Neural progenitor cell (in vitro differentiated cells): Measurements from ENCODE around the gene NOP53. TPM values are rescaled to one million over a fixed set of nuclear protein-coding genes. Genes with fewer than 3 reads are reported as not detected.
A peak's percentile ranks its signal among the peaks of the same experiment; 100 is the strongest.

ENCODE experiments used
- DNase-seq: peaks from one replicate; pipeline ENCODE4 v3.0.0-alpha.2; 2016; ENCODE audit warnings: low spot score
- H2AFZ ChIP-seq: fragments of 200-600 bp; sonication (generic); replicated peaks from 2 replicates; pipeline ENCODE4 v1.6.1; 2016; ENCODE audit warnings: antibody characterized with exemption
- H3F3A ChIP-seq: fragments of 200-600 bp; sonication (generic); 2 replicates; pipeline ENCODE4 v1.6.1; 2016; ENCODE audit warnings: antibody characterized with exemption, low read depth
- H3K27ac ChIP-seq: fragments of 200-600 bp; sonication (generic); 2 replicates; pipeline ENCODE4 v1.5.1; 2016; ENCODE audit warnings: mild to moderate bottlenecking
- H3K27me3 ChIP-seq: fragments of 200-600 bp; sonication (generic); 2 replicates; pipeline ENCODE4 v1.6.1; 2016; ENCODE audit warnings: mild to moderate bottlenecking, moderate library complexity
- H3K36me3 ChIP-seq: fragments of 200-600 bp; sonication (generic); 2 replicates; pipeline ENCODE4 v1.5.1; 2016
- H3K4me1 ChIP-seq: fragments of 200-600 bp; sonication (generic); 2 replicates; pipeline ENCODE4 v1.6.1; 2016; ENCODE audit warnings: mixed run types
- H3K4me2 ChIP-seq: fragments of 200-600 bp; sonication (generic); 2 replicates; pipeline ENCODE4 v1.6.1; 2016
- H3K4me3 ChIP-seq: fragments of 200-600 bp; sonication (generic); 2 replicates; pipeline ENCODE4 v1.5.1; 2016
- H3K79me2 ChIP-seq: fragments of 200-600 bp; sonication (generic); 2 replicates; pipeline ENCODE4 v1.6.1; 2016; ENCODE audit warnings: low read depth
- H3K9ac ChIP-seq: fragments of 200-600 bp; sonication (generic); 2 replicates; pipeline ENCODE4 v1.6.1; 2016
- H3K9me3 ChIP-seq: fragments of 200-600 bp; sonication (generic); 2 replicates; pipeline ENCODE4 v1.5.1; 2016; ENCODE audit warnings: low read depth
- H4K20me1 ChIP-seq: fragments of 200-600 bp; sonication (generic); 2 replicates; pipeline ENCODE4 v1.6.1; 2016; ENCODE audit warnings: low read depth
- H3K27ac Mint-ChIP-seq: 3 replicates; pipeline ENCODE4 v1.8.0; 2021; ENCODE audit warnings: mixed read lengths
- H3K27me3 Mint-ChIP-seq: 2 replicates; pipeline ENCODE4 v1.8.0; 2022; ENCODE audit warnings: low read depth, mild to moderate bottlenecking, inconsistent platforms, moderate library complexity, mixed read lengths; ENCODE audit not compliant: insufficient read depth
- H3K36me3 Mint-ChIP-seq: 3 replicates; pipeline ENCODE4 v1.8.0; 2021; ENCODE audit warnings: mixed read lengths
- H3K4me1 Mint-ChIP-seq: 3 replicates; pipeline ENCODE4 v1.8.0; 2021; ENCODE audit warnings: mixed read lengths
- H3K4me3 Mint-ChIP-seq: 3 replicates; pipeline ENCODE4 v1.8.0; 2021; ENCODE audit warnings: mild to moderate bottlenecking, moderate library complexity, mixed read lengths
- H3K9me3 Mint-ChIP-seq: 3 replicates; pipeline ENCODE4 v1.8.0; 2020; ENCODE audit warnings: mixed read lengths
- EZH2 ChIP-seq: fragments of 200-600 bp; sonication (generic); IDR thresholded peaks from 2 replicates; pipeline ENCODE4 v1.6.1; 2017; ENCODE audit warnings: antibody characterized with exemption, mild to moderate bottlenecking, moderate library complexity
- EZH2phosphoT487 ChIP-seq: fragments of 200-600 bp; sonication (generic); IDR thresholded peaks from 2 replicates; pipeline ENCODE4 v1.6.1; 2017; ENCODE audit warnings: antibody characterized with exemption
- total RNA-seq: library from RNA; depleted of rRNA; stranded (reverse); fragments of >200 nt; gene quantifications from 2 replicates; pipeline ENCODE4 v1.2.3, GENCODE V29; 2015; ENCODE audit warnings: low replicate concordance
- TF ChIP-seq, protein P1 (sequence below): fragments of 200-600 bp; sonication (generic); IDR thresholded peaks from 2 replicates; pipeline ENCODE4 v1.5.1; 2017; ENCODE audit warnings: antibody characterized with exemption, mild to moderate bottlenecking

Gene NOP53
- total RNA-seq, 1 donor from 2014 or later = 101 TPM

- H3K27ac ChIP-seq = no peak overlapping the region
- Mint-ChIP-seq H3K36me3 (peaks cover 4% of the 10 kb centered on the region), H3K4me3 (no peak overlapping the region), H3K4me1 (peaks cover 2% of the 10 kb centered on the region), H3K27ac (no peak overlapping the region), H3K9me3 (no peaks in the 10 kb centered on the region), H3K27me3 (peaks cover 2% of the 10 kb centered on the region)
- H4K20me1 ChIP-seq = peaks cover 21% of the 10 kb centered on the region
- no peak overlapping the region for H3K4me3 ChIP-seq
- no peak for TF ChIP-seq EZH2
- no peak for TF ChIP-seq EZH2phosphoT487
- TF ChIP-seq, protein P1, sequence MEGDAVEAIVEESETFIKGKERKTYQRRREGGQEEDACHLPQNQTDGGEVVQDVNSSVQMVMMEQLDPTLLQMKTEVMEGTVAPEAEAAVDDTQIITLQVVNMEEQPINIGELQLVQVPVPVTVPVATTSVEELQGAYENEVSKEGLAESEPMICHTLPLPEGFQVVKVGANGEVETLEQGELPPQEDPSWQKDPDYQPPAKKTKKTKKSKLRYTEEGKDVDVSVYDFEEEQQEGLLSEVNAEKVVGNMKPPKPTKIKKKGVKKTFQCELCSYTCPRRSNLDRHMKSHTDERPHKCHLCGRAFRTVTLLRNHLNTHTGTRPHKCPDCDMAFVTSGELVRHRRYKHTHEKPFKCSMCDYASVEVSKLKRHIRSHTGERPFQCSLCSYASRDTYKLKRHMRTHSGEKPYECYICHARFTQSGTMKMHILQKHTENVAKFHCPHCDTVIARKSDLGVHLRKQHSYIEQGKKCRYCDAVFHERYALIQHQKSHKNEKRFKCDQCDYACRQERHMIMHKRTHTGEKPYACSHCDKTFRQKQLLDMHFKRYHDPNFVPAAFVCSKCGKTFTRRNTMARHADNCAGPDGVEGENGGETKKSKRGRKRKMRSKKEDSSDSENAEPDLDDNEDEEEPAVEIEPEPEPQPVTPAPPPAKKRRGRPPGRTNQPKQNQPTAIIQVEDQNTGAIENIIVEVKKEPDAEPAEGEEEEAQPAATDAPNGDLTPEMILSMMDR = no peak
- H3K9me3 ChIP-seq = no peaks in the 10 kb centered on the region
- H3K4me2 ChIP-seq = no peak overlapping the region
- H3K27me3 ChIP-seq = no peaks in the 10 kb centered on the region
- H3K9ac ChIP-seq = no peak overlapping the region
- H3K4me1 ChIP-seq = no peaks in the 10 kb centered on the region
- H3F3A ChIP-seq = peaks cover 16% of the 10 kb centered on the region
- H3K36me3 ChIP-seq = peaks cover 3% of the 10 kb centered on the region
- H3K79me2 ChIP-seq = no peaks in the 10 kb centered on the region
- no peak for DNase-seq
- H2AFZ ChIP-seq = no peak overlapping the region
Measured at GRCh38 chr19:47698631-47699359, 46.6 kb upstream of the NOP53 start.

GRCh38 chr19:47699360-47699917 is 45.9 kb upstream of the NOP53 start:
- H3K27ac Mint-ChIP-seq = no peak overlapping the region
- H3K4me3 Mint-ChIP-seq = no peak overlapping the region
- peaks cover 20% of the 10 kb centered on the region for H3F3A ChIP-seq
- H3K4me1 ChIP-seq = no peaks in the 10 kb centered on the region
- peaks cover 21% of the 10 kb centered on the region for H4K20me1 ChIP-seq
- no peaks in the 10 kb centered on the region for H3K9me3 Mint-ChIP-seq
- TF ChIP-seq EZH2 (no peak), EZH2phosphoT487 (no peak)
- TF ChIP-seq, protein P1 = peak; percentile 77
- H3K36me3 Mint-ChIP-seq = peaks cover 8% of the 10 kb centered on the region
- H3K79me2 ChIP-seq = no peaks in the 10 kb centered on the region
- no peak overlapping the region for H2AFZ ChIP-seq
- H3K9me3 ChIP-seq = no peaks in the 10 kb centered on the region
- H3K27me3 ChIP-seq = no peaks in the 10 kb centered on the region
- no peak overlapping the region for H3K4me3 ChIP-seq
- peaks cover 3% of the 10 kb centered on the region for H3K36me3 ChIP-seq
- H3K4me1 Mint-ChIP-seq = peaks cover 2% of the 10 kb centered on the region
- no peak overlapping the region for H3K4me2 ChIP-seq
- H3K9ac ChIP-seq = no peak overlapping the region
- peak; percentile 77 for DNase-seq
- no peak overlapping the region for H3K27ac ChIP-seq
- H3K27me3 Mint-ChIP-seq = peaks cover 4% of the 10 kb centered on the region

- no peaks in the 10 kb centered on the region for H3K9me3 Mint-ChIP-seq
- peaks cover 4% of the 10 kb centered on the region for H3K27me3 Mint-ChIP-seq
- Histone ChIP-seq H3K9ac (no peak overlapping the region), H3F3A (peaks cover 20% of the 10 kb centered on the region), H4K20me1 (peaks cover 21% of the 10 kb centered on the region), H3K27me3 (no peaks in the 10 kb centered on the region), H3K79me2 (no peaks in the 10 kb centered on the region), H3K36me3 (peaks cover 3% of the 10 kb centered on the region), H3K4me1 (no peaks in the 10 kb centered on the region), H2AFZ (no peak overlapping the region), H3K4me2 (no peak overlapping the region), H3K4me3 (no peak overlapping the region), H3K27ac (no peak overlapping the region), H3K9me3 (no peaks in the 10 kb centered on the region)
- peaks cover 2% of the 10 kb centered on the region for H3K4me1 Mint-ChIP-seq
- no peak for TF ChIP-seq EZH2
- no peak for TF ChIP-seq EZH2phosphoT487
- TF ChIP-seq, protein P1 = no peak
- DNase-seq = no peak
- H3K36me3 Mint-ChIP-seq = peaks cover 8% of the 10 kb centered on the region
- no peak overlapping the region for H3K4me3 Mint-ChIP-seq
- no peak overlapping the region for H3K27ac Mint-ChIP-seq
Measured at GRCh38 chr19:47700934-47701716, 44.2 kb upstream of the NOP53 start.
